Cardiac muscle cell (in vitro differentiated cells and primary cell): ENCODE data around the gene RPLP1. TPM values are rescaled to one million over a fixed set of nuclear protein-coding genes. Genes with fewer than 3 reads are reported as not detected.

ENCODE experiments used
- DNase-seq, 2 donors: peaks; one replicate each; pipeline versions ENCODE4 v3.0.0 to v3.0.0-alpha.2; 2010 to 2017; ENCODE audit warnings: low read depth in 1 of 2, low spot score in 1 of 2
- H3K27ac ChIP-seq: fragments of 200-600 bp; sonication (generic); 2 replicates; pipeline ENCODE4 v1.5.1; 2016
- H3K27me3 ChIP-seq: fragments of 200-600 bp; sonication (generic); 2 replicates; pipeline ENCODE4 v1.6.0; 2016; ENCODE audit warnings: control low read depth
- H3K36me3 ChIP-seq: fragments of 200-600 bp; sonication (generic); 2 replicates; pipeline ENCODE4 v1.5.1; 2016; ENCODE audit warnings: control low read depth
- H3K4me1 ChIP-seq: fragments of 200-600 bp; sonication (generic); 2 replicates; pipeline ENCODE4 v1.8.1; 2017; ENCODE audit warnings: low read depth, mild to moderate bottlenecking, mixed run types
- H3K4me3 ChIP-seq: fragments of 200-600 bp; sonication (generic); 2 replicates; pipeline ENCODE4 v1.5.1; 2016; ENCODE audit warnings: mild to moderate bottlenecking
- H3K9me3 ChIP-seq: fragments of 200-600 bp; sonication (generic); 2 replicates; pipeline ENCODE4 v1.5.1; 2017; ENCODE audit warnings: low read depth, mild to moderate bottlenecking, control low read depth
- CTCF ChIP-seq: IDR thresholded peaks from 2 replicates; pipeline ENCODE4 v1.5.1; 2012; ENCODE audit warnings: low read depth, mild to moderate bottlenecking, low read length
- polyA plus RNA-seq: library from polyadenylated mRNA; unstranded; fragments of >200 nt; fragmentation: Nextera tagmentation; extraction: Ambion mirVana; gene quantifications from 2 replicates; pipeline ENCODE4 v1.2.1, GENCODE V29; 2016
- total RNA-seq: library from RNA; depleted of rRNA; stranded (reverse); fragments of >200 nt; gene quantifications from 2 replicates; pipeline ENCODE4 v1.2.3, GENCODE V29; 2016

RPLP1 gene
- total and polyA plus RNA-seq, 2 experiments from 2014 or later, result 303 to 967 TPM

DNA sequence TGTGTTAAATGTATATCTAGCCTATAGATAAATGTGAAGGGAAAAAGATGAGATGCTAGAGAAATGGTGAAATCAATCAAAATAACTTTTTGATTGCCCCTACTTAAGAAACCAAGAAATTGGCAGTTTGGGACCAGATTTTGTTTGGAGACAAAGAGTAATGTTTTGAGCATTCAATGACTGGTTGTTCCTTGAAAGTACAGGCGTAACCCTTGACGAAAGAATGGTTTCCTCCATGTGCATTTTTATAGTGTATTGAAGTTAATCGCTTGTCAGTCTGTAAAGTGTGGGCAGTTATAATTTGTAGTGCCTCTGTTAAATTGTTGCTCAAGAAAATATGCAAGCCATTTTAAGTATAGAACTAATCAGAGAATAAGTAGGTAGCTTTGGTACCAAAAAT is 37.2 kb upstream of the RPLP1 start:
- H3K4me3 ChIP-seq, result peak overlapping the region; percentile 66
- peak in 1 of 2 donors; percentile 47 for DNase-seq
- H3K27ac ChIP-seq, result peak overlapping the region; percentile 99
- no peaks in the 10 kb centered on the region for H3K27me3 ChIP-seq
- H3K4me1 ChIP-seq, result peaks cover 13% of the 10 kb centered on the region
- H3K36me3 ChIP-seq, result peaks cover 5% of the 10 kb centered on the region
- TF ChIP-seq CTCF, result no peak
- H3K9me3 ChIP-seq, result no peaks in the 10 kb centered on the region

DNA sequence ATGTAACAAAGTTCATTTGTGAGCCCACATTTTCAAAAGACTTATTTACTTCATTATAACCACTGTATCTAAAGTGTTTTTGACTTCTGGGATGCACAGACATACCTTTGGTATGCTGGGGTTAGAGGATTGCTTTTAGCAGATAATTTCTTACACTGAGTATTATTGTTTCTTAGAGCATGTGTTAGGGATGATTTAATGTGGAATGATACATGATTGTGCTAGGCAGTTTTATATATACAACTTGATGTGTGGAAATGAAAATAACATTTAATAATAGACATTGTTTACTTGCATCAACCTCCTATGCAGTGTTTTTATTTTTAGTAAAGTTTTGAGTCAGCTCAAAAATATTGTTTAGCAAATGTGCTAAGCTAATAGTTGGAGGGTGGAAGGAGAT is 35.0 kb upstream of the RPLP1 start:
- Histone ChIP-seq H3K27ac (no peak overlapping the region), H3K4me3 (no peak overlapping the region), H3K4me1 (peaks cover 13% of the 10 kb centered on the region), H3K9me3 (no peaks in the 10 kb centered on the region), H3K27me3 (no peaks in the 10 kb centered on the region), H3K36me3 (peaks cover 8% of the 10 kb centered on the region)
- TF ChIP-seq CTCF, result no peak
- DNase-seq, result no peak

DNA sequence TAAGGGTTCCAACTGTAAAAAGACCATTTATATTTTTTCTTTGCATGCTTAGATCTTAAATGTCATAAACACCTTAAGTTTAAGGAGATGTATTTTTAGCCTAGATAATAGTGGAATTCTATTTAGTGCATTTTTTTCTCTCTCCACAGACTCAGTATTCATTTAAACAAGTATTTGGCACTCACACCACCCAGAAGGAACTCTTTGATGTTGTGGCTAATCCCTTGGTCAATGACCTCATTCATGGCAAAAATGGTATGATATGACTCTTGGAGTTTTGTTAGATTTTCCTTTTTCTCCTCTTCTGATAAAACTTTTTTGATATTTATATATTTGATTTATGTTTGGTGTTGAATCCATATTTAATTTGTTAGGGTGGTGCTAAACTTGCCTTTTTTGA is 31.1 kb upstream of the RPLP1 start:
- no peaks in the 10 kb centered on the region for H3K27me3 ChIP-seq
- no peaks in the 10 kb centered on the region for H3K9me3 ChIP-seq
- DNase-seq, result peak in 1 of 2 donors; percentile 18
- peaks cover 23% of the 10 kb centered on the region for H3K36me3 ChIP-seq
- no peak for TF ChIP-seq CTCF
- H3K27ac ChIP-seq, result no peak overlapping the region
- no peak overlapping the region for H3K4me3 ChIP-seq
- peaks cover 5% of the 10 kb centered on the region for H3K4me1 ChIP-seq

GRCh38 chr15:69422336-69422895 is 30.2 kb upstream of the RPLP1 start:
- no peak overlapping the region for H3K27ac ChIP-seq

DNA sequence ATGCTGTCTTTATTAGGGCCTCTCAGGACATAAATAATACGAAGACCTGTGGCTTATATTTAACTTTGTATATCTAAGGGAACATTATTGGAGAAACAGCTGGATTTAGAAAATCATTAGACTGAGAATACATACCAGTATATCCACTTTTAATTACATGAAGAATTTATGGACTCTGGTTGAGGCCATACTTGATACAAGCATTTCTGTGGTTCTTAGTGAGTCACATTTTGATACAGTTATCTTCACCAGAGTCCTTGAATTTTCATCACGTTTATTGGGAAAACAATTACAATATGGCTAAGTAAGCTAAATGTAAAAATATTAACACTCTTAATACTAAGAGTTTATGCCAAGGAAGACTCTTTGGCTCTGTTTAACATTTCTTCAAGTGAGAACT is 28.6 kb upstream of the RPLP1 start:
- H3K36me3 ChIP-seq, result peaks cover 38% of the 10 kb centered on the region

More at GRCh38 chr15:69422336-69422895, 30.2 kb upstream of the RPLP1 start:
- H3K9me3 ChIP-seq, result no peaks in the 10 kb centered on the region
- DNase-seq, result no peak
- TF ChIP-seq CTCF, result no peak
- no peak overlapping the region for H3K4me3 ChIP-seq
- no peaks in the 10 kb centered on the region for H3K27me3 ChIP-seq
- H3K36me3 ChIP-seq, result peaks cover 30% of the 10 kb centered on the region
- H3K4me1 ChIP-seq, result peaks cover 5% of the 10 kb centered on the region

More for the DNA sequence above, 28.6 kb upstream of the RPLP1 start:
- Histone ChIP-seq H3K9me3 (no peaks in the 10 kb centered on the region), H3K4me1 (no peaks in the 10 kb centered on the region), H3K4me3 (no peak overlapping the region), H3K27ac (no peak overlapping the region), H3K27me3 (no peaks in the 10 kb centered on the region)
- peak in 1 of 2 donors; percentile 53 for DNase-seq
- TF ChIP-seq CTCF, result no peak
